Psoas muscle (tissue), 8 donors: ENCODE data around the gene PTPRR. TPM values are rescaled to one million over a fixed set of nuclear protein-coding genes. Genes with fewer than 3 reads are reported as not detected.

Experiments used
- ATAC-seq, 4 donors: fragments of 200-7000 bp; cut with Tn5 transposase; one replicate each; pipeline ENCODE4 v1.9.1; 2020; ENCODE audit warnings: moderate library complexity in 3 of 4, mild to moderate bottlenecking in 2 of 4
- DNase-seq, 2 donors: peaks; one replicate each; pipeline ENCODE4 v3.0.0-alpha.2; 2020
- H3K27ac ChIP-seq: fragments of 200-600 bp; one replicate; pipeline ENCODE4 v1.8.0; 2022
- H3K27me3 ChIP-seq, 3 donors: fragments of 200-600 bp in 1 of 3; one replicate each; pipeline versions ENCODE4 v1.6.1 to v1.8.0; 2013 to 2022; ENCODE audit warnings: low read length in 2 of 3, mild to moderate bottlenecking in 2 of 3, moderate library complexity in 1 of 3; ENCODE audit not compliant: insufficient read depth in 3 of 3
- H3K36me3 ChIP-seq, 2 donors: fragments of 200-600 bp in 1 of 2; one replicate each; pipeline versions ENCODE4 v1.6.1 to v1.8.0; 2013 to 2022; ENCODE audit warnings: low read depth in 1 of 2, mild to moderate bottlenecking in 1 of 2, moderate library complexity in 1 of 2; ENCODE audit not compliant: insufficient read depth in 1 of 2
- H3K4me1 ChIP-seq: fragments of 200-600 bp; one replicate; pipeline ENCODE4 v1.8.0; 2022
- H3K4me3 ChIP-seq: fragments of 200-600 bp; one replicate; pipeline ENCODE4 v1.8.0; 2022; ENCODE audit warnings: mild to moderate bottlenecking
- H3K9me3 ChIP-seq: fragments of 200-600 bp; one replicate; pipeline ENCODE4 v1.8.0; 2022
- CTCF ChIP-seq: fragments of 200-600 bp; IDR thresholded peaks from one replicate; pipeline ENCODE4 v1.8.0; 2022; ENCODE audit warnings: antibody characterized with exemption
- WGBS, 3 donors: extraction: QIAGEN DNeasy Blood & Tissue Kit; methylation state at CpG; one replicate each; pipeline versions ENCODE4 v1.1.6 to v1.1.7; 2013; 5-methylcytosine and 5-hydroxymethylcytosine counted together
- intact Hi-C, 2 donors: fragments of 100-400 bp; cut with DNase I; formaldehyde crosslinking; loops; one replicate each; pipeline versions ENCODE4 v1.11.0 to v1.14.2; 2022
- polyA plus RNA-seq, 3 donors: library from polyadenylated mRNA; stranded (reverse); fragments of 200-250 nt; gene quantifications; one replicate each; pipeline ENCODE4 v1.2.3, GENCODE V29; 2013
- total RNA-seq, 4 donors: library from RNA; stranded (reverse); fragmentation: NEBNext Ultra II Directional in 2 of 4; extraction: Animal tissue kit (Norgen Biotek cat#: 25700) in 2 of 4; gene quantifications; one replicate each; pipeline versions ENCODE4 v1.2.1 to v1.2.4, GENCODE V29; 2021 to 2023
- donor health status: healthy with polysubstance abuse.
- donor health status: DM: no; HTN: no; CAD: no; lungs with moderate emphysema.
- donor health status: Bipolar disorder and iron deficiency.
- donor health status: healthy.
- donor health status: DM: yes; HTN: yes; CAD: no.
- donor health status: DM: no; HTN: no; CAD: no.
- donor health status: DM: no; HTN: no; CAD: no.
- donor health status: DM: yes; HTN: yes; CAD: no.

The PTPRR gene
- total and polyA plus RNA-seq, 7 donors, result 0.08 to 0.35 (median 0.24) TPM

GRCh38 chr12:70756118-70756517 lies 164.4 kb downstream of the PTPRR start:
- TF ChIP-seq CTCF, result no peak
- Histone ChIP-seq H3K4me1 (no peaks in the 10 kb centered on the region), H3K4me3 (no peak overlapping the region), H3K27ac (no peak overlapping the region), H3K9me3 (no peaks in the 10 kb centered on the region), H3K36me3 (no peaks in the 10 kb centered on the region), H3K27me3 (peaks cover 0 to 3% (median 0%) of the 10 kb centered on the region in 3 donors)
- ATAC-seq (no peak), DNase-seq (no peak)
- WGBS, 3 donors, result 27 to 42% (median 34%) methylated on average over 2 of the region's 2 CpGs
- intact Hi-C loops, result no loop called here

GRCh38 chr12:70754330-70754741 lies 166.2 kb downstream of the PTPRR start:
- no peak for ATAC-seq
- Histone ChIP-seq H3K4me1 (no peaks in the 10 kb centered on the region), H3K36me3 (no peaks in the 10 kb centered on the region), H3K4me3 (no peak overlapping the region), H3K27me3 (peaks cover 0 to 3% (median 0%) of the 10 kb centered on the region in 3 donors), H3K27ac (no peak overlapping the region), H3K9me3 (no peaks in the 10 kb centered on the region)
- DNase-seq, result no peak
- intact Hi-C loops, result no loop called here
- WGBS, 3 donors, result 51 to 64% (median 58%) methylated on average over 6 of the region's 6 CpGs
- no peak for TF ChIP-seq CTCF

GRCh38 chr12:70752327-70752726 lies 168.2 kb downstream of the PTPRR start:
- no peak overlapping the region for H3K4me3 ChIP-seq
- no peaks in the 10 kb centered on the region for H3K9me3 ChIP-seq
- no peak overlapping the region for H3K27ac ChIP-seq
- H3K4me1 ChIP-seq, result no peaks in the 10 kb centered on the region
- H3K27me3 ChIP-seq, result peaks cover 0 to 3% (median 0%) of the 10 kb centered on the region in 3 donors
- WGBS, 3 donors, result 83 to 92% (median 86%) methylated on average over 3 of the region's 3 CpGs
- ATAC-seq, result no peak
- intact Hi-C loops, result no loop called here
- DNase-seq, result no peak
- H3K36me3 ChIP-seq, result no peaks in the 10 kb centered on the region
- TF ChIP-seq CTCF, result no peak

GRCh38 chr12:70749931-70750330 lies 170.6 kb downstream of the PTPRR start:
- ATAC-seq, result no peak

More at GRCh38 chr12:70749931-70750330, 170.6 kb downstream of the PTPRR start:
- no peaks in the 10 kb centered on the region for H3K36me3 ChIP-seq
- 91 to 99% (median 92%) methylated on average over 2 of the region's 2 CpGs for WGBS, 3 donors
- H3K27me3 ChIP-seq, result peaks cover 0 to 3% (median 0%) of the 10 kb centered on the region in 3 donors
- no peak for TF ChIP-seq CTCF
- no peak overlapping the region for H3K27ac ChIP-seq
- no peaks in the 10 kb centered on the region for H3K4me1 ChIP-seq
- no peak for DNase-seq
- no peak overlapping the region for H3K4me3 ChIP-seq
- intact Hi-C loops, result no loop called here
- H3K9me3 ChIP-seq, result no peaks in the 10 kb centered on the region
